Parathyroid adenoma (tissue), 2 donors: ENCODE measurements around the gene PNMT.

Experiments used
- H2AFZ ChIP-seq: fragments of 300-600 bp; sonication (generic); one replicate; pipeline ENCODE4 v1.7.0; 2017; ENCODE audit warnings: antibody characterized with exemption, mild to moderate bottlenecking
- H3K27ac ChIP-seq: fragments of 300-600 bp; sonication (generic); one replicate; pipeline ENCODE4 v1.7.0; 2017
- H3K27me3 ChIP-seq: fragments of 300-600 bp; sonication (generic); one replicate; pipeline ENCODE4 v1.7.0; 2017; ENCODE audit warnings: low read length; ENCODE audit not compliant: control insufficient read depth, insufficient read depth
- H3K36me3 ChIP-seq: fragments of 300-600 bp; sonication (generic); one replicate; pipeline ENCODE4 v1.7.0; 2017; ENCODE audit warnings: low read length; ENCODE audit not compliant: control insufficient read depth, insufficient read depth
- H3K4me1 ChIP-seq: fragments of 300-600 bp; sonication (generic); one replicate; pipeline ENCODE4 v1.7.0; 2017; ENCODE audit warnings: control low read depth
- H3K4me2 ChIP-seq: fragments of 300-600 bp; sonication (generic); one replicate; pipeline ENCODE4 v1.7.0; 2017; ENCODE audit warnings: low read length
- H3K4me3 ChIP-seq: fragments of 300-600 bp; sonication (generic); one replicate; pipeline ENCODE4 v1.7.0; 2017; ENCODE audit warnings: low read depth, low read length
- H3K79me2 ChIP-seq: fragments of 300-600 bp; sonication (generic); one replicate; pipeline ENCODE4 v1.7.0; 2017; ENCODE audit warnings: control low read depth
- H3K9ac ChIP-seq: fragments of 300-600 bp; sonication (generic); one replicate; pipeline ENCODE4 v1.7.0; 2017; ENCODE audit warnings: mild to moderate bottlenecking
- H3K9me3 ChIP-seq: fragments of 300-600 bp; sonication (generic); one replicate; pipeline ENCODE4 v1.7.0; 2017; ENCODE audit warnings: low read length; ENCODE audit not compliant: control insufficient read depth
- CTCF ChIP-seq: fragments of 300-600 bp; sonication (generic); IDR thresholded peaks from one replicate; pipeline ENCODE4 v1.7.0; 2017; ENCODE audit warnings: antibody characterized with exemption, mild to moderate bottlenecking
- donor health status: primary hyperparathyroidism.

The PNMT gene

GRCh38 chr17:39667945-39668924 is at the start of gene PNMT:
Gene PNMT (plus strand): TSS chr17:39668453. CDS start chr17:39668476, 23 bp downstream.
- Histone ChIP-seq H3K4me3 (peak within 1 kb of the TSS; percentile 13), H3K9me3 (no peaks in the 10 kb centered on the region), H3K4me1 (peaks cover 57% of the 10 kb centered on the region), H2AFZ (peak within 1 kb of the TSS; percentile 65), H3K27ac (peak within 1 kb of the TSS; percentile 81), H3K36me3 (no peaks in the 10 kb centered on the region), H3K9ac (no peak within 1 kb of the TSS), H3K79me2 (no peaks in the 10 kb centered on the region), H3K27me3 (no peaks in the 10 kb centered on the region), H3K4me2 (peak within 1 kb of the TSS; percentile 68)
- peak; percentile 89 for TF ChIP-seq CTCF

- Histone ChIP-seq H3K36me3 (no peaks in the 10 kb centered on the region), H3K4me1 (peaks cover 7% of the 10 kb centered on the region), H3K9me3 (no peaks in the 10 kb centered on the region), H3K27ac (no peak overlapping the region), H3K4me3 (no peak overlapping the region), H3K79me2 (no peaks in the 10 kb centered on the region), H2AFZ (peak overlapping the region; percentile 87), H3K27me3 (no peaks in the 10 kb centered on the region), H3K4me2 (peak overlapping the region; percentile 83), H3K9ac (no peak overlapping the region)
- no peak for TF ChIP-seq CTCF
These were observed 49.1 kb upstream of the PNMT start for GRCh38 chr17:39618956-39619785.

GRCh38 chr17:39619786-39620101 is 48.5 kb upstream of the PNMT start:
- peaks cover 7% of the 10 kb centered on the region for H3K4me1 ChIP-seq
- H3K27ac ChIP-seq, result no peak overlapping the region
- no peak overlapping the region for H3K4me2 ChIP-seq
- no peak for TF ChIP-seq CTCF
- H3K9ac ChIP-seq, result no peak overlapping the region
- no peaks in the 10 kb centered on the region for H3K9me3 ChIP-seq
- H3K79me2 ChIP-seq, result no peaks in the 10 kb centered on the region
- H3K36me3 ChIP-seq, result no peaks in the 10 kb centered on the region
- H3K27me3 ChIP-seq, result no peaks in the 10 kb centered on the region
- H3K4me3 ChIP-seq, result no peak overlapping the region
- H2AFZ ChIP-seq, result no peak overlapping the region

GRCh38 chr17:39621523-39622379 is 46.5 kb upstream of the PNMT start:
- H3K4me2 ChIP-seq, result peak overlapping the region; percentile 29
- no peak overlapping the region for H3K9ac ChIP-seq
- peak; percentile 100 for TF ChIP-seq CTCF
- peak overlapping the region; percentile 59 for H2AFZ ChIP-seq
- no peak overlapping the region for H3K4me3 ChIP-seq
- H3K27me3 ChIP-seq, result peaks cover 2% of the 10 kb centered on the region
- no peak overlapping the region for H3K27ac ChIP-seq
- no peaks in the 10 kb centered on the region for H3K9me3 ChIP-seq
- H3K36me3 ChIP-seq, result no peaks in the 10 kb centered on the region
- no peaks in the 10 kb centered on the region for H3K79me2 ChIP-seq
- H3K4me1 ChIP-seq, result peaks cover 8% of the 10 kb centered on the region
